ENCODE data around the gene SPAAR. TPM values are rescaled to one million over a fixed set of nuclear protein-coding genes. Genes with fewer than 3 reads are reported as not detected.

Gene SPAAR
- total RNA-seq, 1 experiment from 2014 or later: not detected

- Histone ChIP-seq H3K79me2 (ENCODE audit: insufficient read depth, low read length) (no peaks in the 10 kb centered on the region), H3K4me2 (ENCODE audit: insufficient read depth, insufficient read length, low read length) (no peak overlapping the region), H3K56ac (ENCODE audit: insufficient read length, low read depth, low read length) (no peak overlapping the region), H2AK5ac (ENCODE audit: insufficient read length, low read length) (no peak overlapping the region), H3K27me3 (ENCODE audit: insufficient read depth, low read length) (no peaks in the 10 kb centered on the region), H4K91ac (ENCODE audit: insufficient read length, low read depth, low read length) (no peak overlapping the region), H3K18ac (ENCODE audit: insufficient read length, low read depth, low read length) (no peak overlapping the region), H2BK5ac (ENCODE audit: insufficient read length, low read length) (no peak overlapping the region), H3K23ac (ENCODE audit: insufficient read length, low read depth, low read length) (no peak overlapping the region), H3K9ac (ENCODE audit: extremely low read depth, insufficient read length, low read length) (no peak overlapping the region), H2BK20ac (ENCODE audit: low read depth, low read length, poor library complexity, severe bottlenecking) (no peak overlapping the region), H2BK12ac (ENCODE audit: insufficient read length, low read depth, low read length) (no peak overlapping the region), H2BK120ac (ENCODE audit: low read depth, low read length, poor library complexity, severe bottlenecking) (no peak overlapping the region), H3T11ph (ENCODE audit: low read length) (no peak overlapping the region), H2BK15ac (ENCODE audit: low read depth, low read length) (no peak overlapping the region), H3K14ac (ENCODE audit: insufficient read depth, low read length) (no peak overlapping the region), H3K23me2 (ENCODE audit: insufficient read length, low read depth, low read length, poor library complexity, severe bottlenecking) (no peaks in the 10 kb centered on the region), H2AFZ (ENCODE audit: low read length) (no peak overlapping the region), H4K20me1 (ENCODE audit: control insufficient read depth, insufficient read depth, insufficient read length) (no peaks in the 10 kb centered on the region), H3K4ac (ENCODE audit: low read depth, low read length) (no peak overlapping the region), H3K79me1 (ENCODE audit: insufficient read depth, low read depth, low read length, poor library complexity, severe bottlenecking) (no peaks in the 10 kb centered on the region), H3K4me1 (ENCODE audit: insufficient read depth, low read length) (no peaks in the 10 kb centered on the region), H4K5ac (ENCODE audit: insufficient read length, low read depth, low read length) (no peak overlapping the region), H3K9me3 (ENCODE audit: control insufficient read depth, low read depth, low read length) (no peaks in the 10 kb centered on the region), H3K27ac (ENCODE audit: insufficient read length, low read depth, low read length) (no peak overlapping the region), H4K8ac (replicated peaks; ENCODE audit: insufficient read length, low read depth, low read length) (no peak overlapping the region)
- peaks cover 3 to 8% of the 10 kb centered on the region in 2 experiments; a peak in 2 of 4 replicates for H3K4me1 Mint-ChIP-seq
- WGBS (ENCODE audit: extremely low coverage, insufficient read length, low lambda C conversion rate): no CpG with 5 or more reads among the region's 3 CpGs
- H3K9me3 Mint-ChIP-seq: no peaks in the 10 kb centered on the region
- no peaks in the 10 kb centered on the region for H3K36me3 Mint-ChIP-seq (ENCODE audit: insufficient read depth in 1 of 3, low read depth in 3 of 3)
- DNase-seq: no peak
- no peak overlapping the region; a peak in 1 of 7 replicates for H3K27ac Mint-ChIP-seq
- TF ChIP-seq CTCF (conservative IDR thresholded peaks at IDR 0.05): no peak
- no peak overlapping the region for H3K4me3 Mint-ChIP-seq
- peaks cover 28% of the 10 kb centered on the region for H3K27me3 Mint-ChIP-seq (ENCODE audit: low read depth)
Measured at GRCh38 chr9:35960039-35960655, 50.9 kb downstream of the SPAAR start.

Other genes starting within 250 kb of the SPAAR start
- 21.6 and 24.4 TPM in 2 replicates for gene ARHGEF39, start 244.3 kb upstream of the SPAAR start, total RNA-seq (2021)
- gene CA9, start 235.6 kb upstream of the SPAAR start, total RNA-seq (2021): 0.94 and 1.9 TPM in 2 replicates
- gene TPM2, start 219.6 kb upstream of the SPAAR start, total RNA-seq (2021): 221 and 225 TPM in 2 replicates
- gene TLN1, start 177.3 kb upstream of the SPAAR start, total RNA-seq (2021): 102 and 103 TPM in 2 replicates
- 26.9 and 27.3 TPM in 2 replicates for gene CREB3, start 176.8 kb upstream of the SPAAR start, total RNA-seq (2021)
- gene GBA2, start 160.3 kb upstream of the SPAAR start, total RNA-seq (2021): 90.7 and 103 TPM in 2 replicates
- gene RGP1, start 160.2 kb upstream of the SPAAR start, total RNA-seq (2021): 23.5 and 25.7 TPM in 2 replicates
- gene MSMP, start 155.2 kb upstream of the SPAAR start, total RNA-seq (2021): 0.83 and 0.97 TPM in 2 replicates
- 12.2 and 12.5 TPM in 2 replicates for gene NPR2, start 117.9 kb upstream of the SPAAR start, total RNA-seq (2021)
- gene SPAG8, start 97.2 kb upstream of the SPAAR start, total RNA-seq (2021): 0.46 and 0.50 TPM in 2 replicates
- 30.9 and 35.9 TPM in 2 replicates for gene HINT2, start 94.4 kb upstream of the SPAAR start, total RNA-seq (2021)
- gene FAM221B, start 80.8 kb upstream of the SPAAR start, total RNA-seq (2021): not detected in 2 replicates
- 7.9 and 9.3 TPM in 2 replicates for gene TMEM8B, start 80.3 kb upstream of the SPAAR start, total RNA-seq (2021)
- gene OR13J1, start 39.1 kb upstream of the SPAAR start, total RNA-seq (2021): not detected in 2 replicates
- gene HRCT1, start 3.3 kb upstream of the SPAAR start, total RNA-seq (2021): not detected in 2 replicates
- gene OR2S2, start 48.7 kb downstream of the SPAAR start, total RNA-seq (2021): not detected in 2 replicates
- gene RECK, start 127.4 kb downstream of the SPAAR start, total RNA-seq (2021): 9.5 and 10.3 TPM in 2 replicates
- gene GLIPR2, start 227.2 kb downstream of the SPAAR start, total RNA-seq (2021): 9.7 and 10.0 TPM in 2 replicates